ENCODE measurements around the gene SUMO2. TPM values are rescaled to one million over a fixed set of nuclear protein-coding genes. Genes with fewer than 3 reads are reported as not detected.

SUMO2 gene
- total and polyA plus RNA-seq, 2 of the 4 experiments (the other 2 are of a cell fraction): 71.3 to 83.7 TPM

GRCh38 chr17:75152922-75153779 lies 29.6 kb downstream of the SUMO2 start:
- H3K14ac ChIP-seq (replicated peaks; ENCODE audit: low read depth, low read length): peak overlapping the region; percentile 85
- H3K9me3 ChIP-seq (ENCODE audit: control insufficient read depth, insufficient read depth, low read length): no peaks in the 10 kb centered on the region
- ATAC-seq (ENCODE audit: low read depth): no peak
- BruUV-seq (replicated peaks): no TSS peak
- no peaks in the 10 kb centered on the region for H3K4me1 ChIP-seq (ENCODE audit: control insufficient read depth, insufficient read depth, low read length)
- H4K20me1 ChIP-seq (ENCODE audit: insufficient read depth, low read length): peaks cover 20% of the 10 kb centered on the region
- dilution Hi-C loops (cut with HindIII; ENCODE audit: low sequenced_read_pairs, unreplicated experiment): no loop called here
- peak overlapping the region; percentile 45 for H4K91ac ChIP-seq (ENCODE audit: insufficient read depth, low read depth, low read length)
- H2AK9ac ChIP-seq (replicated peaks; ENCODE audit: low read depth, low read length, poor library complexity): peak overlapping the region; percentile 99
- peak overlapping the region; percentile 74 for H3K9ac ChIP-seq (ENCODE audit: low read depth, low read length)
- H3K18ac ChIP-seq (ENCODE audit: low read depth, low read length): no peak overlapping the region
- ChIA-PET CTCF (no interaction called here), POLR2A (ENCODE audit: unreplicated experiment) (no interaction called here)
- H3K56ac ChIP-seq (ENCODE audit: extremely low read depth, insufficient read depth, low read length): peak overlapping the region; percentile 66
- H4K5ac ChIP-seq (ENCODE audit: low read depth, low read length): peak overlapping the region; percentile 58; the same call in 1 of the 2 replicates
- peak overlapping the region; percentile 74 for H3K27ac ChIP-seq (ENCODE audit: insufficient read depth, low read length)
- H3K4me2 ChIP-seq (ENCODE audit: low read depth, low read length): peak overlapping the region; percentile 96
- WGBS, 2 experiments (ENCODE audit: extremely low coverage in 2 of 2, insufficient read length in 1 of 2): 0% methylated on average over 4 of the region's 28 CpGs; no CpG with 5 or more reads in 1 of the 2 experiments
- peak overlapping the region; percentile 13 to 84 for H4K8ac ChIP-seq (ENCODE audit: low read depth in 2 of 2, low read length in 2 of 2)
- in situ Hi-C loops (cut with MboI; ENCODE audit: low sequenced_read_pairs): no loop called here
- H2BK20ac ChIP-seq (ENCODE audit: low read depth, low read length): no peak overlapping the region
- TF ChIP-seq FOS (IDR thresholded peaks at IDR 0.05; ENCODE audit: low read depth, low read length): no peak
- peak; percentile 54; the same call in 1 of the 2 replicates for TF ChIP-seq MXI1 (IDR thresholded peaks at IDR 0.05; ENCODE audit: borderline replicate concordance, low read depth, low read length)
- H2AFZ ChIP-seq (replicated peaks; ENCODE audit: low read length, poor library complexity): peak overlapping the region; percentile 91
- peaks cover 6% of the 10 kb centered on the region; the same call in 1 of the 2 replicates for H3K9me1 ChIP-seq (ENCODE audit: insufficient read depth, low read length)
- H3K4ac ChIP-seq (ENCODE audit: low read depth, low read length): peak overlapping the region; percentile 73
- DNase-seq: peak; percentile 28
- H3K79me1 ChIP-seq (ENCODE audit: low read depth in 1 of 2, low read length in 2 of 2): peaks cover 12 to 38% of the 10 kb centered on the region in 2 experiments
- peak overlapping the region; percentile 87 for H2AK5ac ChIP-seq (ENCODE audit: low read depth, low read length)
- H3K27me3 ChIP-seq (ENCODE audit: control insufficient read depth, insufficient read depth, low read length): no peaks in the 10 kb centered on the region
- peak overlapping the region; percentile 12 for H2BK5ac ChIP-seq (ENCODE audit: low read depth, low read length, poor library complexity, severe bottlenecking)
- peak overlapping the region; percentile 75 for H3K4me3 ChIP-seq (ENCODE audit: insufficient read depth, low read depth, low read length)
- H2BK120ac ChIP-seq (ENCODE audit: low read depth, low read length): no peak overlapping the region
- intact Hi-C loops (cut with micrococcal nuclease): loop anchor here (2.0 kb wide), 1 partner anchor 14 kb away; no protein-coding TSS in a partner anchor
- peak overlapping the region; percentile 96 for H3K23ac ChIP-seq (ENCODE audit: low read depth, low read length)
- H3K36me3 ChIP-seq (ENCODE audit: control insufficient read depth, insufficient read depth, low read length): peaks cover 4% of the 10 kb centered on the region
- H2BK15ac ChIP-seq (ENCODE audit: low read depth, low read length): no peak overlapping the region

All from IMR-90 (cell line).